Loucy (cell line): ENCODE data around the gene COG3.

Experiments
- EZH2phosphoT487 ChIP-seq: fragments of 200-600 bp; IDR thresholded peaks from 2 replicates; pipeline ENCODE4 v1.6.1; 2018; ENCODE audit warnings: antibody characterized with exemption, mild to moderate bottlenecking, moderate library complexity, borderline replicate concordance
- TF ChIP-seq, protein P1 (sequence below): fragments of 200-600 bp; sonication (generic); conservative IDR thresholded peaks from 2 replicates; pipeline ENCODE4 v1.5.1; 2014; ENCODE audit warnings: mild to moderate bottlenecking, antibody characterized with exemption, low read length

DNA sequence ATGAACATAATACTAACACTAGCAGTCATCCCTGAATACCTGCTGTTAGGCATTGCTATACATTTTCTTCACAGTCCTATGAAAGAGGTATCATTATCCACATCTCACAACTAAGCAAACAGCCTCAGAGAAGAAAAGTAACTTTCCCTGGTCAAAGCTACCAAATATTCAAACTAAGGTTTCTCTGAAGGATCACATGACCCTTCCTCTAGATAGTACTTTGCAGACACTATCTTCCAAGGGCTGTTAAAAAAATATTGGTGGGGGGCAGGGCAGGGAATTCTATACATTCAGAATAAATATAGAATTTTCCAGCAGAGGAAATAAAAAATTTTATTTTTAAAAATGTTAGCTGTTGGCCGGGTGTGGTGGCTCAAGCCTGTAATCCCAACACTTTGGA is 49.6 kb upstream of the COG3 start:
- TF ChIP-seq, protein P1, sequence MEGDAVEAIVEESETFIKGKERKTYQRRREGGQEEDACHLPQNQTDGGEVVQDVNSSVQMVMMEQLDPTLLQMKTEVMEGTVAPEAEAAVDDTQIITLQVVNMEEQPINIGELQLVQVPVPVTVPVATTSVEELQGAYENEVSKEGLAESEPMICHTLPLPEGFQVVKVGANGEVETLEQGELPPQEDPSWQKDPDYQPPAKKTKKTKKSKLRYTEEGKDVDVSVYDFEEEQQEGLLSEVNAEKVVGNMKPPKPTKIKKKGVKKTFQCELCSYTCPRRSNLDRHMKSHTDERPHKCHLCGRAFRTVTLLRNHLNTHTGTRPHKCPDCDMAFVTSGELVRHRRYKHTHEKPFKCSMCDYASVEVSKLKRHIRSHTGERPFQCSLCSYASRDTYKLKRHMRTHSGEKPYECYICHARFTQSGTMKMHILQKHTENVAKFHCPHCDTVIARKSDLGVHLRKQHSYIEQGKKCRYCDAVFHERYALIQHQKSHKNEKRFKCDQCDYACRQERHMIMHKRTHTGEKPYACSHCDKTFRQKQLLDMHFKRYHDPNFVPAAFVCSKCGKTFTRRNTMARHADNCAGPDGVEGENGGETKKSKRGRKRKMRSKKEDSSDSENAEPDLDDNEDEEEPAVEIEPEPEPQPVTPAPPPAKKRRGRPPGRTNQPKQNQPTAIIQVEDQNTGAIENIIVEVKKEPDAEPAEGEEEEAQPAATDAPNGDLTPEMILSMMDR: no peak
- no peak for TF ChIP-seq EZH2phosphoT487
